Endothelial cell (in vitro differentiated cells): ENCODE results near the gene ZFHX3. TPM values are rescaled to one million over a fixed set of nuclear protein-coding genes. Genes with fewer than 3 reads are reported as not detected.

ENCODE experiments used
- DNase-seq: peaks from one replicate; pipeline ENCODE4 v3.0.0; 2021; ENCODE audit warnings: low spot score
- H3K27ac Mint-ChIP-seq: one replicate; pipeline ENCODE4 v1.8.0; 2021; ENCODE audit warnings: mixed read lengths, inconsistent platforms; ENCODE audit not compliant: unreplicated experiment
- H3K27me3 Mint-ChIP-seq: one replicate; pipeline ENCODE4 v1.8.0; 2021; ENCODE audit warnings: mild to moderate bottlenecking, moderate library complexity, mixed read lengths, inconsistent platforms; ENCODE audit not compliant: unreplicated experiment
- H3K36me3 Mint-ChIP-seq: one replicate; pipeline ENCODE4 v1.8.0; 2021; ENCODE audit warnings: mild to moderate bottlenecking, low read depth, mixed read lengths, inconsistent platforms; ENCODE audit not compliant: unreplicated experiment
- H3K4me1 Mint-ChIP-seq: one replicate; pipeline ENCODE4 v1.8.0; 2021; ENCODE audit warnings: mild to moderate bottlenecking, mixed read lengths, inconsistent platforms; ENCODE audit not compliant: unreplicated experiment
- H3K4me3 Mint-ChIP-seq: one replicate; pipeline ENCODE4 v1.8.0; 2021; ENCODE audit warnings: mild to moderate bottlenecking, mixed read lengths, inconsistent platforms; ENCODE audit not compliant: unreplicated experiment
- H3K9me3 Mint-ChIP-seq: one replicate; pipeline ENCODE4 v1.8.0; 2021; ENCODE audit warnings: mixed read lengths, inconsistent platforms; ENCODE audit not compliant: unreplicated experiment
- total RNA-seq: library from RNA; stranded (reverse); fragmentation: NEBNext Ultra II Directional; extraction: Animal tissue kit (Norgen Biotek cat#: 25700); gene quantifications from one replicate; pipeline ENCODE4 v1.2.1, GENCODE V29; 2021; ENCODE audit not compliant: unreplicated experiment
- TF ChIP-seq, protein P1 (sequence below): fragments of 200-600 bp; sonication (generic); IDR thresholded peaks from one replicate; pipeline ENCODE4 v1.5.0; 2021; ENCODE audit warnings: antibody characterized with exemption; ENCODE audit not compliant: unreplicated experiment

Gene ZFHX3
- total RNA-seq, 1 donor from 2014 or later, result 17.7 TPM

- Mint-ChIP-seq H3K4me1 (peaks cover 4% of the 10 kb centered on the region), H3K9me3 (no peaks in the 10 kb centered on the region), H3K36me3 (no peaks in the 10 kb centered on the region), H3K27me3 (peaks cover 5% of the 10 kb centered on the region), H3K4me3 (no peak overlapping the region), H3K27ac (no peak overlapping the region)
- DNase-seq, result no peak
- TF ChIP-seq, protein P1, sequence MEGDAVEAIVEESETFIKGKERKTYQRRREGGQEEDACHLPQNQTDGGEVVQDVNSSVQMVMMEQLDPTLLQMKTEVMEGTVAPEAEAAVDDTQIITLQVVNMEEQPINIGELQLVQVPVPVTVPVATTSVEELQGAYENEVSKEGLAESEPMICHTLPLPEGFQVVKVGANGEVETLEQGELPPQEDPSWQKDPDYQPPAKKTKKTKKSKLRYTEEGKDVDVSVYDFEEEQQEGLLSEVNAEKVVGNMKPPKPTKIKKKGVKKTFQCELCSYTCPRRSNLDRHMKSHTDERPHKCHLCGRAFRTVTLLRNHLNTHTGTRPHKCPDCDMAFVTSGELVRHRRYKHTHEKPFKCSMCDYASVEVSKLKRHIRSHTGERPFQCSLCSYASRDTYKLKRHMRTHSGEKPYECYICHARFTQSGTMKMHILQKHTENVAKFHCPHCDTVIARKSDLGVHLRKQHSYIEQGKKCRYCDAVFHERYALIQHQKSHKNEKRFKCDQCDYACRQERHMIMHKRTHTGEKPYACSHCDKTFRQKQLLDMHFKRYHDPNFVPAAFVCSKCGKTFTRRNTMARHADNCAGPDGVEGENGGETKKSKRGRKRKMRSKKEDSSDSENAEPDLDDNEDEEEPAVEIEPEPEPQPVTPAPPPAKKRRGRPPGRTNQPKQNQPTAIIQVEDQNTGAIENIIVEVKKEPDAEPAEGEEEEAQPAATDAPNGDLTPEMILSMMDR, result no peak
These were observed 137.1 kb downstream of the ZFHX3 start for GRCh38 chr16:72910875-72911274.

DNA sequence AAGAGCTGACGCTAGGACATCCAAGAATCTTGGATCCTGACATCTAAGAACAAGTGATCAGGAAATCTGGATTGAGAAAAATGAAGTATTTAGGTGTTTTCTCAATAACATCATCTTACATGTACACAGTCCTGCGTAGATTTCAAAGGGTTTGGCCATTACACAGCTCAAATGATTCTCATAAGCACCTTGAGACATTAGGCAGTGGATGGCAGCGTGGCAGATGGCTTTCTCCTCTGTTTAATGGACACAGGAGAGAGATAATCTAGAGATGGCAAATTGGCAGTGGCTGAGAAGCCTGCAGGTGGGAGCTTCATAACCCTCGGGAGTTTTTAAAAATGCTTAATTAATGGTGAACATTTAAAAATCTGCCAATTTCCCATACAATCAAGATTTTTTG lies 137.5 kb downstream of the ZFHX3 start:
- peaks cover 4% of the 10 kb centered on the region for H3K4me1 Mint-ChIP-seq
- no peak for DNase-seq
- TF ChIP-seq, protein P1, result no peak
- H3K4me3 Mint-ChIP-seq, result no peak overlapping the region
- H3K27me3 Mint-ChIP-seq, result peaks cover 5% of the 10 kb centered on the region
- H3K9me3 Mint-ChIP-seq, result no peaks in the 10 kb centered on the region
- H3K27ac Mint-ChIP-seq, result no peak overlapping the region
- H3K36me3 Mint-ChIP-seq, result no peaks in the 10 kb centered on the region

GRCh38 chr16:72909196-72909595 lies 138.7 kb downstream of the ZFHX3 start:
- Mint-ChIP-seq H3K4me1 (peaks cover 4% of the 10 kb centered on the region), H3K4me3 (no peak overlapping the region), H3K27ac (no peak overlapping the region), H3K36me3 (no peaks in the 10 kb centered on the region), H3K9me3 (no peaks in the 10 kb centered on the region), H3K27me3 (peaks cover 3% of the 10 kb centered on the region)
- TF ChIP-seq, protein P1, result no peak
- no peak for DNase-seq

- no peak for DNase-seq
- Mint-ChIP-seq H3K4me1 (peaks cover 4% of the 10 kb centered on the region), H3K9me3 (no peaks in the 10 kb centered on the region), H3K36me3 (no peaks in the 10 kb centered on the region), H3K27ac (no peak overlapping the region), H3K27me3 (peaks cover 2% of the 10 kb centered on the region), H3K4me3 (no peak overlapping the region)
- TF ChIP-seq, protein P1, result no peak
These were observed 139.4 kb downstream of the ZFHX3 start for GRCh38 chr16:72908362-72909167.

GRCh38 chr16:72905581-72905980 lies 142.3 kb downstream of the ZFHX3 start:
- TF ChIP-seq, protein P1, result no peak
- no peak overlapping the region for H3K4me3 Mint-ChIP-seq
- H3K27ac Mint-ChIP-seq, result no peak overlapping the region
- no peak for DNase-seq
- peaks cover 4% of the 10 kb centered on the region for H3K4me1 Mint-ChIP-seq
- no peaks in the 10 kb centered on the region for H3K36me3 Mint-ChIP-seq
- H3K27me3 Mint-ChIP-seq, result peaks cover 2% of the 10 kb centered on the region
- H3K9me3 Mint-ChIP-seq, result no peaks in the 10 kb centered on the region
